ACHN (cell line): ENCODE data around the gene ITGAE.
A peak's percentile ranks its signal among the peaks of the same experiment; 100 is the strongest.

Source experiments
- DNase-seq: peaks from one replicate; pipeline ENCODE4 v3.0.0-alpha.2; 2015
- in situ Hi-C: cut with HindIII; loops from 2 replicates; pipeline ENCODE4 v1.10.0; 2017; ENCODE audit warnings: low sequenced_read_pairs, low pct_ligation_motif_present, low pct_unique_long_range_greater_than_20kb

The ITGAE gene

GRCh38 chr17:3827124-3827773, 26.3 kb upstream of the ITGAE start:
- DNase-seq = peak; percentile 85
- in situ Hi-C loops = no loop called here

GRCh38 chr17:3826191-3826590, 25.2 kb upstream of the ITGAE start:
- DNase-seq = no peak
- in situ Hi-C loops = no loop called here

- DNase-seq = no peak
- in situ Hi-C loops = no loop called here
These were observed 20.1 kb upstream of the ITGAE start for GRCh38 chr17:3821101-3821500.

GRCh38 chr17:3818786-3819185, 17.8 kb upstream of the ITGAE start:
- peak; percentile 55 for DNase-seq
- in situ Hi-C loops = no loop called here

- DNase-seq = no peak
- in situ Hi-C loops = no loop called here
These were observed 17.0 kb upstream of the ITGAE start for GRCh38 chr17:3817851-3818605.

GRCh38 chr17:3815925-3816324, 14.9 kb upstream of the ITGAE start:
- in situ Hi-C loops = no loop called here

GRCh38 chr17:3815122-3815521, 14.1 kb upstream of the ITGAE start:
- in situ Hi-C loops = no loop called here
- DNase-seq = no peak

More at GRCh38 chr17:3815925-3816324, 14.9 kb upstream of the ITGAE start:
- no peak for DNase-seq

GRCh38 chr17:3814361-3814760, 13.4 kb upstream of the ITGAE start:
- DNase-seq = no peak
- in situ Hi-C loops = no loop called here

GRCh38 chr17:3813171-3813570, 12.2 kb upstream of the ITGAE start:
- no peak for DNase-seq
- in situ Hi-C loops = no loop called here

- in situ Hi-C loops = no loop called here
- DNase-seq = no peak
These were observed 11.8 kb upstream of the ITGAE start for GRCh38 chr17:3812771-3813170.

- in situ Hi-C loops = no loop called here
- no peak for DNase-seq
These were observed 11.3 kb upstream of the ITGAE start for GRCh38 chr17:3812284-3812683.

- no peak for DNase-seq
- in situ Hi-C loops = no loop called here
These were observed 9.0 kb upstream of the ITGAE start for GRCh38 chr17:3810019-3810418.

- no peak for DNase-seq
- in situ Hi-C loops = loop anchor here (10.0 kb wide), 1 partner anchor 64 kb away; no protein-coding TSS in a partner anchor
These were observed 8.1 kb upstream of the ITGAE start for GRCh38 chr17:3809135-3809534.

- in situ Hi-C loops = loop anchor here (10.0 kb wide), 1 partner anchor 64 kb away; no protein-coding TSS in a partner anchor
- DNase-seq = no peak
These were observed 7.7 kb upstream of the ITGAE start for GRCh38 chr17:3808701-3809100.

GRCh38 chr17:3805581-3805980, 4.6 kb upstream of the ITGAE start:
- no peak for DNase-seq
- in situ Hi-C loops = loop anchor here (10.0 kb wide), 1 partner anchor 61 kb away; no protein-coding TSS in a partner anchor

- peak; percentile 95 for DNase-seq
- in situ Hi-C loops = loop anchor here (10.0 kb wide), 1 partner anchor 60 kb away; no protein-coding TSS in a partner anchor
These were observed 3.5 kb upstream of the ITGAE start for GRCh38 chr17:3804503-3804931.

GRCh38 chr17:3803308-3803640, 2.3 kb upstream of the ITGAE start:
- DNase-seq = no peak
- in situ Hi-C loops = loop anchor here (10.0 kb wide), 1 partner anchor 58 kb away; no protein-coding TSS in a partner anchor

GRCh38 chr17:3802461-3803307, 1.7 kb upstream of the ITGAE start:
- in situ Hi-C loops = loop anchor here (10.0 kb wide), 1 partner anchor 58 kb away; no protein-coding TSS in a partner anchor
- peak; percentile 85 for DNase-seq

GRCh38 chr17:3801792-3802191, 804 bp upstream of the ITGAE start:
- DNase-seq = no peak
- in situ Hi-C loops = loop anchor here (10.0 kb wide), 1 partner anchor 57 kb away; no protein-coding TSS in a partner anchor
